NCI-H1092 (cell line): Measurements from ENCODE around the gene TTC28.

Experiments
- DNase-seq: peaks from one replicate; lab custom pipeline; 2025; lab: John Stamatoyannopoulos, UW

Gene TTC28

DNA sequence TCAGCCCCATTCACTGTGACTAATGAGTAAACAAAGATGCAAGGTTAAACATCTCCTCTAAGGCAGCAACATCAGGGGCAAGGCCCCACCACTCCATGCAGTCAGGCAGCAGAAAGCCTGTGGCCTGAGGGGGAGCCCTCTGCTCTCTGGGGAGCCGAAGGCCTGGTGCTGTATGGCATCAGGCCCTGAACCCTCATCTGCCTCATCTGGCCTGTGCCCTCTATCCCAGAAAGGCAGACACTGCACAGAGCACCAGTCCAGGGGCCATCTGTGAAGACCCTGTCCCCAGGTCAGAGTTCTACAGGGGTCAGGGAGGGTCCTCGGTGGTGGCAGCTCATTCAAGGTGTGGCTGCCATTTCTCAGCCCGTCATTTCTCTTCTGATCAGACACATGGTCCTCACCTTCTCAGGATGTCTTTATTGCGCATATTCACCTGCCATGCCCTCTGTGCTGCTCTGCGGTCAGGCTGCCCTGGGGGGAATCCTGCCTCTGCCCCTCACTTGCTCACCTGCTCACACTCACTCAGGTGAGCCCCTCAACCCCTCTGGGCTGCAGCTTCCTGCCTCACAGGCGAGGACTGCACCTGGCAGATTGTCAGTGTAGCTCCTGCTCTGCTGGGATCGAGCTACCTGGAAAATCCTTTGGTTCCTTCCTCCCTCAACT lies 657.5 kb downstream of the TTC28 start:
- no peak for DNase-seq

DNA sequence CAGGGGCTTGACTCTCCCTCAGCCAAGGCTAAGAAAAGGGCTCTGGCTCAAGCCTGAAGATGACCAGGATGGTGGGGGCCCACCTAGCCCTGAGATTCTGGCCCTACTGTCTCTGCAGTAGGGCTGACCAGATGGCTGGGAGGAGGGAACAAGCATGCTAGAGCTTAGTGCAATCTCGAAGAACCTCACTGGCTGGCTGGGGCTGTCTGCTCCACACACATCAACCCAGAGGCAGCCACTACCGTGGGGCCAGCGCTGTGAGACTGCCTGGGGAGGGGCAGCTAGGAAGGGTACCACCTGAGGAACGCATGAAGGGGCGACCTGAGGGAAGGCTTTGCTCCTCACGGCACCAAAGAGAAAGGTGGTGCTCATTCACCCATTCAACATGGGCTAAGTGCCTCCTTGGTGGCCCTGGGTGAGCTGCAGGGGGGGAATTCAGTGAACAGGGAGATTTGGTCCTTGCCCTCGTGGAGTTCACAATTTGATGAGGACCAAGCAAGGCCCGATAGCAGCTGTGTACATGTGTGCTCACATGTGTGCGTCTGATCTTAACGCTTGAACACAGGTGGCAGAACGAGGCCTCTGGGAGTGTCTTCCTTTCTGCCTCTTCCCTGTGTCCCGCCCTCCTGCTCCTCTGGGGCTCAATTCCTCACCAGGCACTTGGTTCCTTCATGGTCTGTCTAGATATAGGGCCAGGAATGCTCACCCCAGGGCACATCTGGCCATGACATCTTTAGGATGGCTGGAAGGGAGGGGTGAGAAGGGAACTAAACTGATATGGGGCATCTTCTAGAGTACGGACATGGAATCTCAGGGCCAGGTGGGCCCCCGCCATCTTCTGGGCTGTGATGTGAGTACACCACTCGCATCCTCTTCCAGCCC lies 658.3 kb downstream of the TTC28 start:
- DNase-seq = no peak

DNA sequence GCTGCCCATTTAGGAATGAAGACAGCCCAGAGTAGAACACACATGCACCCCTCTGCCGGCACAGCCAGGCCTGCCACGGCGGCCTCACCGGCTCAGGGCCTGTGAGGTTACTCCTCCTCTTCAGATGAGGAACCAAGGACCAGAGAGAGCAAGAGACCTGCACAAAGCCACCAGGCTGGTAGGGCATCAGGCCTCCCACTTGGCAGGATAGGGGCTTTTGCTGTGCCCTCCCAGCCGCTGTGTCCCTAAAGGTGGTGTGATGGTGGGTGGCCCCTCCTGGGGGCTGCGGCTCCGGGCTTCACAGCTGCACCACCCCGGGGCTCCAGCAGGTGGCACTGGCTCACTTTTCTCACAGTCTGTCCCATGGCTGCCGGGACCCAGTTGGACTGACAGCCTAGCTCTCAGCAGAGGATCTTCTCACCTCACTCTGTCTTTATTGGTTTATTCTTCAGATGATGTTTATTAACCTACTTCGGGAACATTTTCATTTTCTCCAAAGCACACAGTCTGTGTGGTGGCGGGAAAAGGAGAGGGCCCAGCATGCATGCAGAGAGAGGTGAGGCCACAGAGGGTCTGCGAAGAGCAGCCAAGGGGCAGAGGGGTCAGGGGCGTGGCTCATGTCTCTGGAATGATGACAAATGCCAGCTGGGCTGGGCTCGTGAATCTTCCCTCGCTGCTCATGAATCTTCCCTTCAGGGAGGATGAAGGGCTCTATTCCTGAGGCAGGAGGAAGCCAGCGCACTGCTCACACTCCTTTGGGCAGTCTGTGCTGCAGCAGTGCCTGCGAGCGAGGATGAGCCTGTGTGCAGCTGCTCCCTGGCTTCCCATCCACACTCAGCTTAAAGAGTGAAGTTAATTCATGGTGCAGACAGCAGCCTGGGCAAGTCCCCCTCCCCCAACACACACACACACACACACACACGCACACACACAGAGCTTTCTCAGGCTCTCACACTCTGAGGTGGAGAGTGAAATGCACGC lies 659.5 kb downstream of the TTC28 start:
- DNase-seq = peak; percentile 14

GRCh38 chr22:28019360-28019759 lies 660.3 kb downstream of the TTC28 start:
- no peak for DNase-seq

- DNase-seq = no peak
Measured at GRCh38 chr22:28018461-28018927, 661.1 kb downstream of the TTC28 start.

- DNase-seq = no peak
Measured at GRCh38 chr22:28017859-28018258, 661.8 kb downstream of the TTC28 start.

- no peak for DNase-seq
Measured at GRCh38 chr22:28017558-28017820, 662.2 kb downstream of the TTC28 start.

- no peak for DNase-seq
Measured at GRCh38 chr22:28016781-28017557, 662.7 kb downstream of the TTC28 start.

DNA sequence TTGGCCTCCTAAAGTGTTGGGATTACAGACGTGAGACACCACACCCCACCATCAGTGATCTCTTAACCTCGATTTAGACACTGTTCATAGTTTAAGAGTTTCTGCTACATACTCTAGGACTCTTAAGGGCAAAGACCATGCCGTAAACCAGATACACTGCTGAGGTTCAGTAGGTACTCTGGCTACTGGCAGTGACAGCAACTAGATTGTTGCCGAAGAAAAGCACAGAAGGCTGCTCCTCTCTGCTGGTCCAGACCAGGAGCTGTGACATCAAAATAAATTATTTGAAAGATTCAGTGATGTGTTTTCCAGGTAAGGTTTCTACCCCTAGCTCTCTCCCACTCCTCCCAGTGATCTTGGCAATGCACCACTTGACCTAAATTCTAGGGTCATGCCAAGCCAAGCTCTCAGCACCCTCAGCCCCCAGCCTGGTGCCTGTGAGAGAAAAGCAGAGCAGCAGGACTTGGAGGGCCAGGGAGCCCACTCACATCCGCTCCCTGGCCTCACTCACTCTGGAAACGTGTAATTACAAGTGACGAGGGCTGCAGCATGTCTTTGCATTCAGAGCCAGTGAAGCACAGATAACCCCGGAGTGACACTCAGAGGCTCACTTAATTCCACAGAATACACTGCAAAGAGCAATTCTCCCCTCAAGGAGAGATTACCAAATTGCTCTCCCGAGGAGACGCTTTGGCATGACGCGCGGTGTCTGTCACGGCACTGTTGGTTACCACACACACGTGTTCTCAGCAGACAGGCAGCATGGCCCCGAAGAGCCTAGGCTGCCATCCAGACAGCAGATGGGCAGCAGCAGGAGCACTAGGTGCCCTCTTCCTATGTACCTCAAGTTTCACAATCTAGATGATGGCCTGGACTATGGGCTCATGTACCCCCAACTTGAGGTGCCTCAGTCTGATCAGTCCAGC lies 663.7 kb downstream of the TTC28 start:
- no peak for DNase-seq

- DNase-seq = no peak
Measured at GRCh38 chr22:28015046-28015425, 664.6 kb downstream of the TTC28 start.

GRCh38 chr22:28014211-28015045 lies 665.2 kb downstream of the TTC28 start:
- no peak for DNase-seq

GRCh38 chr22:28013611-28014010 lies 666.0 kb downstream of the TTC28 start:
- DNase-seq = no peak

GRCh38 chr22:28012832-28013460 lies 666.7 kb downstream of the TTC28 start:
- no peak for DNase-seq

- peak; percentile 51 for DNase-seq
Measured at GRCh38 chr22:28009272-28009827, 670.3 kb downstream of the TTC28 start.

- no peak for DNase-seq
Measured at GRCh38 chr22:28008649-28009048, 671.0 kb downstream of the TTC28 start.

DNA sequence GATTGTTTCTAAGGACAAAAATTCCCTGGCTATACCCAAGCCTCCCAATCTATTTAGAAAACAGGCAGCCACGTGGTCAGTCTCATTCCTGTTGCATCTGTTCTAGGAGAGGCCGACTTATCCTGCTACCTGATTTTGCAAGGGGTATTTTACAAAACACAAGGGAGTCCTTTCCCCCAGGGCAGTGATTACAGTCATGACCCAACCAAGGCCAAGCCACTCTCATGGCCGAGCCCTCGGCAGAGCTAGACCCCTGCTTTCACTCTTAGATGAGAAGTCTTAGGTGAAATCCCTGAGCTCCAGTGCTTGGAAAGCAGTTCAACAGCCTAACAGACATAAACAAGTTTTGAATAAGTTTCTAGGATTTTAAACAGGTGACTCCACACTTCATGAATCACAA lies 671.6 kb downstream of the TTC28 start:
- no peak for DNase-seq

DNA sequence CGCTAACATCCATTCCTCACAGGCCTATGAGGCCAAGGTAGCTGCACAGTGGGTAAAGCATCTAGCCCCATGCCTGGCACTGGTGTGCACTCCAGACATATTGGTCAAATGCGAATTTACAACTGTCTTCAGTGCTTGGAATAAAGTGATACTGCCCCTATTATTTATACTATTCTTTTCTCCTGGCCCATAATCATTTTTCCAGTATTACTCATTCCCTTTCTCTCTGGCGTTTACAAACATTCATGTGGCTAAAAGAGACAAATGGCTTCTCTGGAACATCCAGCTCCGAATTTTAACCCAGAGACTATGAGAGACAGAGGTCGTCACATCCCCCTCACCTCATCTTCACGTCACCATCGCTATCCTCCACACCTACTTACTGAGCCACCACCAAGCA lies 673.4 kb downstream of the TTC28 start:
- DNase-seq = no peak

- DNase-seq = no peak
Measured at GRCh38 chr22:28005513-28005912, 674.1 kb downstream of the TTC28 start.

- DNase-seq = no peak
Measured at GRCh38 chr22:28004021-28004420, 675.6 kb downstream of the TTC28 start.
